Neuronal stem cell (in vitro differentiated cells): ENCODE results near the gene ALDOA.
A peak's percentile ranks its signal among the peaks of the same experiment; 100 is the strongest.

Experiments used
- DNase-seq: peaks from one replicate; pipeline ENCODE4 v3.0.0-alpha.2; 2013; ENCODE audit warnings: low spot score
- H2AFZ ChIP-seq: one replicate; pipeline ENCODE4 v1.6.1; 2013; ENCODE audit warnings: mild to moderate bottlenecking, low read length, inconsistent platforms
- H2AK5ac ChIP-seq: 2 replicates; pipeline ENCODE4 v1.6.1; 2013; ENCODE audit warnings: low read depth, mild to moderate bottlenecking, inconsistent platforms, low read length, moderate library complexity, mixed read lengths
- H2BK120ac ChIP-seq: 2 replicates; pipeline ENCODE4 v1.6.1; 2013; ENCODE audit warnings: low read depth, mild to moderate bottlenecking, inconsistent platforms, low read length, moderate library complexity, mixed read lengths
- H2BK12ac ChIP-seq: one replicate; pipeline ENCODE4 v1.6.1; 2013; ENCODE audit warnings: low read length, inconsistent platforms
- H2BK15ac ChIP-seq: 2 replicates; pipeline ENCODE4 v1.6.1; 2013; ENCODE audit warnings: mild to moderate bottlenecking, low read length, inconsistent platforms, mixed read lengths
- H2BK5ac ChIP-seq: one replicate; pipeline ENCODE4 v1.6.1; 2013; ENCODE audit warnings: inconsistent platforms, mild to moderate bottlenecking, low read length, moderate library complexity
- H3K14ac ChIP-seq: one replicate; pipeline ENCODE4 v1.6.1; 2013; ENCODE audit warnings: low read length, inconsistent platforms
- H3K18ac ChIP-seq: 2 replicates; pipeline ENCODE4 v1.6.1; 2013; ENCODE audit warnings: low read length, inconsistent platforms
- H3K23ac ChIP-seq: 2 replicates; pipeline ENCODE4 v1.6.1; 2013; ENCODE audit warnings: low read depth, mild to moderate bottlenecking, mixed read lengths, low read length, inconsistent platforms; ENCODE audit not compliant: poor library complexity
- H3K27ac ChIP-seq: replicated peaks from 3 replicates; pipeline ENCODE4 v1.5.1; 2013; ENCODE audit warnings: low read length, inconsistent platforms
- H3K27me3 ChIP-seq, 3 experiments: 2 replicates each; pipeline ENCODE4 v1.6.1; 2013; ENCODE audit warnings: low read length in 3 of 3, mild to moderate bottlenecking in 2 of 3, inconsistent platforms in 1 of 3, low read depth in 1 of 3, mixed read lengths in 1 of 3, moderate library complexity in 1 of 3; ENCODE audit not compliant: control insufficient read depth in 3 of 3, insufficient read depth in 3 of 3
- H3K36me3 ChIP-seq, 2 donors: replicated peaks in 1 of 2; 2 replicates each; pipeline ENCODE4 v1.6.1; 2013; ENCODE audit warnings: low read length in 2 of 2; ENCODE audit not compliant: control insufficient read depth in 2 of 2, insufficient read depth in 2 of 2
- H3K4ac ChIP-seq: 2 replicates; pipeline ENCODE4 v1.6.1; 2013; ENCODE audit warnings: inconsistent platforms, mild to moderate bottlenecking, low read length, moderate library complexity
- H3K4me1 ChIP-seq, 2 donors: 1 replicate in 1 of 2; 2 replicates in 1 of 2; pipeline ENCODE4 v1.6.1; 2013; ENCODE audit warnings: low read length in 2 of 2, low read depth in 1 of 2; ENCODE audit not compliant: control insufficient read depth in 2 of 2, insufficient read depth in 1 of 2
- H3K4me2 ChIP-seq: one replicate; pipeline ENCODE4 v1.6.1; 2013; ENCODE audit warnings: mild to moderate bottlenecking, low read length, inconsistent platforms; ENCODE audit not compliant: insufficient read depth, poor library complexity, severe bottlenecking
- H3K4me3 ChIP-seq, 2 donors: 2 replicates each; pipeline ENCODE4 v1.5.1; 2013; ENCODE audit warnings: low read length in 2 of 2, mild to moderate bottlenecking in 2 of 2, inconsistent platforms in 1 of 2, moderate library complexity in 1 of 2
- H3K79me1 ChIP-seq: one replicate; pipeline ENCODE4 v1.6.1; 2013; ENCODE audit warnings: low read depth, mild to moderate bottlenecking, inconsistent platforms, low read length, moderate library complexity
- H3K9ac ChIP-seq: one replicate; pipeline ENCODE4 v1.6.1; 2013; ENCODE audit warnings: mild to moderate bottlenecking, low read depth, low read length, inconsistent platforms; ENCODE audit not compliant: poor library complexity
- H3K9me3 ChIP-seq, 2 donors: replicated peaks in 1 of 2; 2 replicates each; pipeline versions ENCODE3 to v1.6.1; 2013; ENCODE audit warnings: low read length in 2 of 2, mild to moderate bottlenecking in 2 of 2, inconsistent platforms in 1 of 2, low read depth in 1 of 2, mixed read lengths in 1 of 2, moderate library complexity in 1 of 2; ENCODE audit not compliant: control insufficient read depth in 2 of 2, insufficient read depth in 1 of 2
- H4K8ac ChIP-seq: one replicate; pipeline ENCODE4 v1.6.1; 2013; ENCODE audit warnings: low read depth, mild to moderate bottlenecking, inconsistent platforms, low read length, moderate library complexity
- H4K91ac ChIP-seq: one replicate; pipeline ENCODE4 v1.6.1; 2013; ENCODE audit warnings: low read length, low read depth, mild to moderate bottlenecking, inconsistent platforms; ENCODE audit not compliant: poor library complexity
- WGBS, 2 donors: extraction: QIAGEN DNeasy Blood & Tissue Kit; methylation state at CpG; one replicate each; pipeline ENCODE4 v1.1.7; 2013; ENCODE audit warnings: missing lambda C conversion rate in 2 of 2, mixed read lengths in 1 of 2; ENCODE audit not compliant: insufficient read length in 2 of 2, insufficient replicate concordance in 1 of 2; ENCODE audit errors: extremely low coverage in 2 of 2; 5-methylcytosine and 5-hydroxymethylcytosine counted together

The ALDOA gene

DNA sequence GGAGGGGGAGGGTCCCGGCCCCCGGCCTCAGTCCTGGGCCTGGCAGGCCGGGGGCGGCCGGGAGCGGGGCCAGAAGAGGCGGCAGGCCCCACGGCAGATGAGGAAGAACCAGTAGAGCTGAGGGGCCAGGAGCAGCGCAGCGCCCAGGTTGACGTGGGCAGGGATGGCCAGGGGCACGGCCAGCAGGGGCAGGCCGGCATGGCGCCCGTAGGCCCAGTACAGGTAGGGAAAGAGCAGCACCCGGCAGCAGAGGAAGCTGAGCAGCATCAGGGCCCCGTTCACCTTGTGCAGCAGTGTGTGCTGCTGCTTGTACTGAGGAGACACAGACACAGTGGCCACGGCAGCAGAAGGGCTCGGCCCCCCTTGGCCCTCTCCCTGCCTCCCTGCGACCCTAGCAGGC is 40.4 kb upstream of the ALDOA start:
- peaks cover 0 to 7% of the 10 kb centered on the region in 2 donors for H3K36me3 ChIP-seq
- no peak overlapping the region for H4K8ac ChIP-seq
- peaks cover 0 to 24% (median 0%) of the 10 kb centered on the region in 3 experiments for H3K27me3 ChIP-seq
- H2BK5ac ChIP-seq = peak overlapping the region; percentile 73
- no peak overlapping the region for H2AFZ ChIP-seq
- H3K9me3 ChIP-seq = no peaks in the 10 kb centered on the region
- H4K91ac ChIP-seq = no peak overlapping the region
- no peak overlapping the region for H3K4me2 ChIP-seq
- H3K27ac ChIP-seq = no peak overlapping the region
- H3K23ac ChIP-seq = no peak overlapping the region
- peak overlapping the region; percentile 6 for H3K14ac ChIP-seq
- no CpG with 5 or more reads among the region's 20 CpGs for WGBS, 2 donors
- no peak overlapping the region for H3K18ac ChIP-seq
- H2BK12ac ChIP-seq = no peak overlapping the region
- H2AK5ac ChIP-seq = no peak overlapping the region
- H3K4ac ChIP-seq = no peak overlapping the region
- peaks cover 4 to 13% of the 10 kb centered on the region in 2 donors for H3K4me1 ChIP-seq
- no peak overlapping the region for H3K4me3 ChIP-seq
- no peak for DNase-seq
- H3K79me1 ChIP-seq = peaks cover 4% of the 10 kb centered on the region
- H2BK15ac ChIP-seq = peak overlapping the region; percentile 30
- H3K9ac ChIP-seq = no peak overlapping the region
- no peak overlapping the region for H2BK120ac ChIP-seq

GRCh38 chr16:30025574-30025973 is 40.0 kb upstream of the ALDOA start:
- no CpG with 5 or more reads among the region's 7 CpGs for WGBS, 2 donors
- Histone ChIP-seq H3K23ac (no peak overlapping the region), H4K8ac (peak overlapping the region; percentile 77), H3K4me2 (no peak overlapping the region), H2BK15ac (peak overlapping the region; percentile 30), H3K4me3 (no peak overlapping the region), H2BK5ac (no peak overlapping the region), H2AFZ (no peak overlapping the region), H2BK12ac (no peak overlapping the region), H3K9me3 (no peaks in the 10 kb centered on the region), H3K79me1 (peaks cover 4% of the 10 kb centered on the region), H3K36me3 (peaks cover 0 to 7% of the 10 kb centered on the region in 2 donors), H3K27me3 (peaks cover 0 to 24% (median 0%) of the 10 kb centered on the region in 3 experiments), H3K9ac (no peak overlapping the region), H4K91ac (no peak overlapping the region), H3K18ac (no peak overlapping the region), H2BK120ac (no peak overlapping the region), H2AK5ac (no peak overlapping the region), H3K27ac (no peak overlapping the region), H3K4me1 (peaks cover 7 to 15% of the 10 kb centered on the region in 2 donors), H3K14ac (no peak overlapping the region), H3K4ac (no peak overlapping the region)
- no peak for DNase-seq

GRCh38 chr16:30026449-30026848 is 39.1 kb upstream of the ALDOA start:
- no peak for DNase-seq
- Histone ChIP-seq H3K79me1 (peaks cover 2% of the 10 kb centered on the region), H2BK12ac (no peak overlapping the region), H4K91ac (no peak overlapping the region), H2BK15ac (no peak overlapping the region), H4K8ac (no peak overlapping the region), H3K36me3 (peaks cover 0 to 7% of the 10 kb centered on the region in 2 donors), H3K4me2 (no peak overlapping the region), H3K14ac (peak overlapping the region; percentile 65), H3K18ac (no peak overlapping the region), H3K4me1 (peaks cover 6 to 17% of the 10 kb centered on the region in 2 donors), H2AFZ (no peak overlapping the region), H3K27ac (no peak overlapping the region), H3K4me3 (no peak overlapping the region), H3K9me3 (no peaks in the 10 kb centered on the region), H3K9ac (peak overlapping the region; percentile 56), H2AK5ac (no peak overlapping the region), H3K4ac (no peak overlapping the region), H3K23ac (peak overlapping the region; percentile 69), H2BK120ac (no peak overlapping the region), H3K27me3 (peaks cover 0 to 24% (median 0%) of the 10 kb centered on the region in 3 experiments), H2BK5ac (no peak overlapping the region)
- WGBS, 2 donors = no CpG with 5 or more reads among the region's 18 CpGs

DNA sequence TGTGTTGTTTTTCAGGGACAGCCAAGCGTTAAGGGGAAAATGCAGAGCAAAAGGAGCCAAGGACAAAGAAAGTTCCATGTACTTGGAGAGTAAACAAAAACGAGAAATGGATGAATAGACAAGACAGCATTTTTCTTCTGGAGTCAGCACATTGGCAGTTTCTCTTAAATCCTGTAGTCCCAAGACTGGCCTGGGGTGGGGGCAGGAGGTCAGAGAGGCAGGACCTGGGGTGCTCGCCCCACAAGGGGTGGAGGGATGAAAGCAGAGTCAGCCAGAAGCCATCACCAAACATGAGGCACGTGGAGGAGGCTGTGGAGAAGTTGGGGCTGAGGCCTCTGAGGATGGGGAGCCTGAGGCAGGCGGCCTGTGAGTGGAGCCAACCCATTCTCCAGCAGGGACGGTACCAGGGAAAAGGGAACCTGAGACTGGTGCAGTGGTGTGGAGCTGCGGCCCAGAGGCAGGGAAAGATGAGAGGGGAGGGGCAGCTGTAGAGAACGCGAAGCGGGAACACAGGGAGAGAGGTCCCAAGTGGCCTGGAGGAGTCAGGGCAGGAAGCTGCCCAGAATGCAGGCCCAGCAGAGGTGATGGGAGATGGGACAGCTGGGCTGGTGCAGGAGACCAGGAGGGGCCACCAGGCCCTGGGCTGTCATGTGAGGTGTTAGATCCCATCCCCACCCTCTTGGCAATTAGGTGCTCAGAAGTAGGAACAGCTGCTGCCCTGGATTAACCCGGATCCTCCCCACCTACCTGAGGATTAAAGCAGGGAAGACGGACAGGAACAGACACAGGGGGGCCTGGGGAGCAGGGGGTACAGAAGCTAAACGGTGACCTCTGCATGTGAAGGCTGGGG is 37.7 kb upstream of the ALDOA start:
- Histone ChIP-seq H3K23ac (no peak overlapping the region), H3K14ac (no peak overlapping the region), H3K27me3 (peaks cover 0 to 24% (median 0%) of the 10 kb centered on the region in 3 experiments), H3K4me1 (peaks cover 12 to 24% of the 10 kb centered on the region in 2 donors), H2BK15ac (no peak overlapping the region), H3K4ac (no peak overlapping the region), H2BK120ac (no peak overlapping the region), H2BK12ac (no peak overlapping the region), H3K9ac (no peak overlapping the region), H4K91ac (no peak overlapping the region), H3K36me3 (peaks cover 0 to 7% of the 10 kb centered on the region in 2 donors), H2AK5ac (no peak overlapping the region), H3K4me2 (no peak overlapping the region), H3K27ac (no peak overlapping the region), H3K18ac (no peak overlapping the region), H2BK5ac (no peak overlapping the region), H3K79me1 (no peaks in the 10 kb centered on the region), H4K8ac (no peak overlapping the region), H3K4me3 (no peak overlapping the region), H3K9me3 (no peaks in the 10 kb centered on the region), H2AFZ (no peak overlapping the region)
- DNase-seq = no peak
- no CpG with 5 or more reads among the region's 13 CpGs for WGBS, 2 donors
